SK-N-SH treated with all-trans-retinoic acid at 6 μM for 48 hours (cell line): ENCODE data around the gene ARHGEF10L.

Experiments
- ARNTL ChIP-seq: fragments of 450-650 bp; formaldehyde crosslinking; IDR thresholded peaks from 2 replicates; pipeline ENCODE4 v1.5.0; 2020; ENCODE audit warnings: low read depth, mild to moderate bottlenecking, moderate library complexity, borderline replicate concordance
- ESRRG ChIP-seq: fragments of 250-450 bp; sonication (Bioruptor Pico); IDR thresholded peaks from 2 replicates; pipeline ENCODE4 v1.6.1; 2021; ENCODE audit warnings: mild to moderate bottlenecking
- OSR1 ChIP-seq: fragments of 250-450 bp; sonication (Bioruptor Pico); IDR thresholded peaks from 2 replicates; pipeline ENCODE4 v1.8.0; 2022; ENCODE audit warnings: moderate library complexity, mild to moderate bottlenecking, inconsistent platforms
- PATZ1 ChIP-seq: fragments of 250-450 bp; sonication (Bioruptor Pico); IDR thresholded peaks from 2 replicates; pipeline ENCODE4 v1.8.0; 2020; ENCODE audit warnings: mild to moderate bottlenecking, moderate library complexity, borderline replicate concordance
- RARB ChIP-seq: fragments of 250-450 bp; sonication (Bioruptor Pico); IDR thresholded peaks from 2 replicates; pipeline ENCODE4 v1.8.0; 2021; ENCODE audit warnings: mild to moderate bottlenecking, moderate library complexity
- SNAI2 ChIP-seq: fragments of 250-450 bp; sonication (Bioruptor Pico); IDR thresholded peaks from 2 replicates; pipeline ENCODE4 v1.5.0; 2020; ENCODE audit warnings: mild to moderate bottlenecking, moderate library complexity
- ZFP3 ChIP-seq: fragments of 250-450 bp; sonication (Bioruptor Pico); IDR thresholded peaks from 2 replicates; pipeline ENCODE4 v1.5.0; 2020; ENCODE audit warnings: mild to moderate bottlenecking, moderate library complexity
- ZNF565 ChIP-seq: fragments of 450-650 bp; formaldehyde crosslinking; conservative IDR thresholded peaks from 2 replicates; pipeline ENCODE4 v1.5.0; 2020; ENCODE audit warnings: low read depth, mild to moderate bottlenecking, moderate library complexity

DNA sequence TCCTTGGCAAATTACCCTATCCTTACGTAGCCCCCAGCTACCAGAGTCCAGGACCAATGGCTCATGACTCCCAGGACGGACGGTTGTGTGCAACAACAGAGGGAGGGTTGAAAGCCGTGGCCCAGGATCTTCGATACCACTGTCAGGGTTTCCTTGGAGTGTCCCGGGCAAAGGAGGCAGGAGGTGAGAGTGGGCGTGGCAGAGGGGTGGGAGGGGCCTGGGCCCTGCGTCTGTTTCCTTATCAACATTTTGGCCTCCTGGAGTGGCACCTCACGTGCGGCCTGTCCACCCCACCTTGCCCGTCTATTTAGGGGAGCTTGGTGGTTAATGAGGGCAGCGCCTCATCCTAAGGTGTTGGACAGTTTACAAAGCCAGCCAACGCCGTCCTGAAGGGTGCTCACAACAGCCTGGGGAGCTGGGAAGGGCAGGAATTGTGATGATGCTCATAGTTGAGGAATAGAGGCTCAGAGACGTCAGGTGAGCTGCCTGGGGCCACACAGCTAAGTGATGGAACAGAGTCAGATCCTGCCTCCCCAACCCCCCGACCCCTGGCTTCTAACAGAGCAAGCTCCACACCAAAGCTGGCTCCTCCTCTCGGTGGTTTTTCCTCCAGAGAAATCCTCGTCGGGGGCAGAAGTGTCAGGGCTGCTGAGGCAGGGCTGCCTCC lies 17.4 kb upstream of the ARHGEF10L start:
- no peak for TF ChIP-seq ZNF565
- TF ChIP-seq OSR1 (CRISPR knock-in tag) = no peak
- no peak for TF ChIP-seq PATZ1 (CRISPR knock-in tag)
- TF ChIP-seq RARB (CRISPR knock-in tag) = no peak
- no peak for TF ChIP-seq ZFP3 (CRISPR knock-in tag)
- TF ChIP-seq ARNTL (CRISPR knock-in tag) = no peak
- no peak for TF ChIP-seq ESRRG (CRISPR knock-in tag)
- no peak for TF ChIP-seq SNAI2 (CRISPR knock-in tag)
